HCT116 (cell line): Measurements from ENCODE around the gene CDX1. TPM values are rescaled to one million over a fixed set of nuclear protein-coding genes. Genes with fewer than 3 reads are reported as not detected.

Source experiments
- ATAC-seq: fragments of 200-7000 bp; cut with Tn5 transposase; 2 replicates; pipeline ENCODE4 v1.9.1; 2020; ENCODE audit warnings: mild to moderate bottlenecking, moderate library complexity
- BruUV-seq: library from RNA; stranded (reverse); fragments of 400-500 nt; replicated peaks from 2 replicates; lab custom pipeline; 2021; lab: Mats Ljungman, UMichigan
- CTCF ChIA-PET: fragments of 300-600 bp; sonication (Branson Sonifier 250); formaldehyde crosslinking; loops from one replicate; lab custom pipeline; 2021; ENCODE audit warnings: antibody characterized with exemption; lab: Charles Lee
- POLR2A ChIA-PET: fragments of 300-600, 350-600 bp; sonication (Branson Sonifier 250); formaldehyde crosslinking; loops from one replicate; lab custom pipeline; 2021; ENCODE audit warnings: antibody characterized with exemption; lab: Charles Lee
- RAD21 ChIA-PET, 2 experiments: fragments of 300-600 bp; sonication (Branson Sonifier 250); formaldehyde crosslinking; loops; one replicate each; lab custom pipeline; 2023; ENCODE audit warnings: low total read pairs in 2 of 2; ENCODE audit not compliant: uncharacterized antibody in 2 of 2, unreplicated experiment in 2 of 2, low non-redundant PET in 1 of 2; lab: Charles Lee
- DNase-seq: peaks from one replicate; pipeline ENCODE4 v3.0.0-alpha.2; 2010; ENCODE audit warnings: low read depth, low spot score
- H2AFZ ChIP-seq: fragments of 200-600 bp; shearing (Covaris generic), sonication (generic); 2 replicates; pipeline ENCODE4 v1.6.1; 2017; ENCODE audit warnings: low read depth, mixed run types, mixed read lengths, antibody characterized with exemption, low read length; ENCODE audit not compliant: poor library complexity, severe bottlenecking
- H3K27ac ChIP-seq: 2 replicates; pipeline ENCODE4 v1.5.1; 2012; ENCODE audit warnings: low read depth, low read length
- H3K27me3 ChIP-seq: fragments of 200-600 bp; sonication (generic); 2 replicates; pipeline ENCODE4 v1.6.1; 2016; ENCODE audit warnings: mixed run types, low read length, mixed read lengths; ENCODE audit not compliant: insufficient read depth
- H3K36me3 ChIP-seq, 2 experiments: fragments of 200-500 bp in 1 of 2; fragments of 200-600 bp in 1 of 2; sonication (Bioruptor generic) in 1 of 2; sonication (generic) in 1 of 2; 2 replicates each; pipeline versions ENCODE4 v1.5.1 to v1.6.1; 2014 to 2016; ENCODE audit warnings: low read length in 2 of 2, inconsistent platforms in 1 of 2, mixed read lengths in 1 of 2, mixed run types in 1 of 2; ENCODE audit not compliant: insufficient read depth in 2 of 2, control insufficient read depth in 1 of 2
- H3K4me1 ChIP-seq, 2 experiments: fragments of 200-600 bp in 1 of 2; sonication (generic) in 1 of 2; 2 replicates each; pipeline versions ENCODE4 v1.5.1 to v1.6.1; 2012 to 2017; ENCODE audit warnings: low read length in 2 of 2, inconsistent platforms in 1 of 2, mild to moderate bottlenecking in 1 of 2, mixed read lengths in 1 of 2, mixed run types in 1 of 2, moderate library complexity in 1 of 2; ENCODE audit not compliant: insufficient read depth in 2 of 2, control insufficient read depth in 1 of 2
- H3K4me2 ChIP-seq: fragments of 200-600 bp; sonication (generic); 2 replicates; pipeline ENCODE4 v1.6.1; 2017; ENCODE audit warnings: mixed run types, low read length, mixed read lengths
- H3K4me3 ChIP-seq, 2 experiments: fragments of 200-600 bp in 1 of 2; sonication (generic) in 1 of 2; replicated peaks in 1 of 2; 2 replicates each; pipeline ENCODE4 v1.5.1; 2011 to 2016; ENCODE audit warnings: low read length in 2 of 2, control low read depth in 1 of 2, low read depth in 1 of 2, mild to moderate bottlenecking in 1 of 2, mixed read lengths in 1 of 2, mixed run types in 1 of 2
- H3K79me2 ChIP-seq: fragments of 200-600 bp; sonication (generic); 2 replicates; pipeline ENCODE4 v1.6.1; 2017; ENCODE audit warnings: mild to moderate bottlenecking, mixed run types, low read length, moderate library complexity, mixed read lengths; ENCODE audit not compliant: insufficient read depth
- H3K9ac ChIP-seq: fragments of 200-600 bp; sonication (generic); 2 replicates; pipeline ENCODE4 v1.6.1; 2016; ENCODE audit warnings: low read length, mixed read lengths
- H3K9me2 ChIP-seq: fragments of 200-600 bp; sonication (generic), shearing (Covaris generic); 2 replicates; pipeline ENCODE4 v1.6.1; 2017; ENCODE audit warnings: mixed run types, mild to moderate bottlenecking, moderate library complexity; ENCODE audit not compliant: insufficient read depth
- H3K9me3 ChIP-seq, 2 experiments: fragments of 200-500 bp in 1 of 2; fragments of 200-600 bp in 1 of 2; sonication (Bioruptor generic) in 1 of 2; sonication (generic) in 1 of 2; 2 replicates each; pipeline ENCODE4 v1.6.1; 2014 to 2017; ENCODE audit warnings: low read length in 2 of 2, mixed read lengths in 2 of 2, inconsistent platforms in 1 of 2, low read depth in 1 of 2, mild to moderate bottlenecking in 1 of 2, mixed run types in 1 of 2, moderate library complexity in 1 of 2; ENCODE audit not compliant: control insufficient read depth in 1 of 2, insufficient read depth in 1 of 2
- H4K20me1 ChIP-seq: fragments of 200-600 bp; sonication (generic), shearing (Covaris generic); 2 replicates; pipeline ENCODE4 v1.6.1; 2017; ENCODE audit warnings: mixed run types, mild to moderate bottlenecking, moderate library complexity; ENCODE audit not compliant: insufficient read depth
- CEBPB ChIP-seq: IDR thresholded peaks from 2 replicates; pipeline ENCODE4 v1.6.1; 2012; ENCODE audit warnings: low read depth
- CTCF ChIP-seq, 3 experiments: fragments of 200-600 bp in 1 of 3; sonication (generic) in 1 of 3; IDR thresholded peaks in 2 of 3; conservative IDR thresholded peaks in 1 of 3; 2 replicates each; pipeline ENCODE4 v1.5.1; 2012 to 2017; ENCODE audit warnings: low read depth in 2 of 3, low read length in 2 of 3, antibody characterized with exemption in 1 of 3, borderline replicate concordance in 1 of 3, control low read depth in 1 of 3, mild to moderate bottlenecking in 1 of 3, mixed read lengths in 1 of 3, mixed run types in 1 of 3, moderate library complexity in 1 of 3; ENCODE audit not compliant: insufficient read depth in 1 of 3
- EGR1 ChIP-seq: IDR thresholded peaks from 2 replicates; pipeline ENCODE4 v1.6.1; 2012; ENCODE audit warnings: low read depth
- ELF1 ChIP-seq: IDR thresholded peaks from 2 replicates; pipeline ENCODE4 v1.6.1; 2012; ENCODE audit warnings: low read depth, borderline replicate concordance
- EZH2phosphoT487 ChIP-seq: fragments of 200-600 bp; IDR thresholded peaks from 2 replicates; pipeline ENCODE4 v1.6.1; 2018; ENCODE audit warnings: antibody characterized with exemption, borderline replicate concordance
- FOSL1 ChIP-seq: IDR thresholded peaks from 2 replicates; pipeline ENCODE4 v1.6.1; 2012; ENCODE audit warnings: low read depth
- POLR2A ChIP-seq: IDR thresholded peaks from 2 replicates; pipeline ENCODE4 v1.7.0; 2011; ENCODE audit warnings: borderline replicate concordance; ENCODE audit not compliant: insufficient read depth, insufficient read length; ENCODE audit errors: extremely low read depth
- SIN3A ChIP-seq: IDR thresholded peaks from 2 replicates; pipeline ENCODE4 v1.6.1; 2012; ENCODE audit warnings: low read depth
- SP1 ChIP-seq: IDR thresholded peaks from 2 replicates; pipeline ENCODE4 v1.6.1; 2012; ENCODE audit warnings: low read depth
- SRF ChIP-seq: IDR thresholded peaks from 2 replicates; pipeline ENCODE4 v1.6.1; 2012; ENCODE audit warnings: low read depth
- TCF7L2 ChIP-seq: IDR thresholded peaks from 2 replicates; pipeline ENCODE4 v1.7.0; 2011; ENCODE audit warnings: borderline replicate concordance, inconsistent platforms; ENCODE audit not compliant: insufficient read depth, insufficient read length; ENCODE audit errors: extremely low read depth
- YY1 ChIP-seq: IDR thresholded peaks from 2 replicates; pipeline ENCODE4 v1.6.1; 2011; ENCODE audit warnings: low read length, low read depth, moderate library complexity, mild to moderate bottlenecking; ENCODE audit not compliant: insufficient replicate concordance; ENCODE audit errors: extremely low read depth
- ZFX ChIP-seq: fragments of 450-650 bp; IDR thresholded peaks from 2 replicates; pipeline ENCODE4 v1.6.1; 2017
- intact Hi-C: fragments of 100-400 bp; cut with micrococcal nuclease; formaldehyde crosslinking; loops from 2 replicates; pipeline ENCODE4 v1.10.0; 2022
- total RNA-seq: library from RNA; stranded (reverse); gene quantifications from one replicate; pipeline ENCODE4 v1.2.1, GENCODE V29; 2021; ENCODE audit not compliant: unreplicated experiment
- TF ChIP-seq, protein P1 (sequence below): IDR thresholded peaks from 2 replicates; pipeline ENCODE4 v1.6.1; 2011; ENCODE audit warnings: mild to moderate bottlenecking, low read length, moderate library complexity; ENCODE audit not compliant: insufficient replicate concordance; ENCODE audit errors: extremely low read depth

The CDX1 gene
- total RNA-seq, 1 experiment from 2014 or later: not detected

DNA sequence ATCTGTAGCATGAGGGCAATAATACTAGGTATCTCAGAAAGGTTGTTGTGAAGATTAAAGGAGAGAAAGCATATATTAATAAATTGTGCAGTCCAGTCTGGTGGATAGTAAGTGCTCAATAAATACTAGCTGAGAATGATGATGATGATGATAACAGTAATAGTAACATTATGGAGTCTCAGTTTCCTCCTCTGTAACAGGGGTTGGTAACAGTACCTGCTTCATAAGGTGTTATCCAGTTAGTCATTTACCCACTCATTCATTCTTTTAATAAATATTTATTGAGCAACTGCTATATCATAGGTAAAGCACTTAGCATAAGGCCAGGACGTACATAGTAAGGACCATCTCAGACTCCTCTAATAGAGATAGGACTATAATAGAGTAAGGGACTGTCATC lies 30.9 kb downstream of the CDX1 start (continued):
- TF ChIP-seq, protein P1, sequence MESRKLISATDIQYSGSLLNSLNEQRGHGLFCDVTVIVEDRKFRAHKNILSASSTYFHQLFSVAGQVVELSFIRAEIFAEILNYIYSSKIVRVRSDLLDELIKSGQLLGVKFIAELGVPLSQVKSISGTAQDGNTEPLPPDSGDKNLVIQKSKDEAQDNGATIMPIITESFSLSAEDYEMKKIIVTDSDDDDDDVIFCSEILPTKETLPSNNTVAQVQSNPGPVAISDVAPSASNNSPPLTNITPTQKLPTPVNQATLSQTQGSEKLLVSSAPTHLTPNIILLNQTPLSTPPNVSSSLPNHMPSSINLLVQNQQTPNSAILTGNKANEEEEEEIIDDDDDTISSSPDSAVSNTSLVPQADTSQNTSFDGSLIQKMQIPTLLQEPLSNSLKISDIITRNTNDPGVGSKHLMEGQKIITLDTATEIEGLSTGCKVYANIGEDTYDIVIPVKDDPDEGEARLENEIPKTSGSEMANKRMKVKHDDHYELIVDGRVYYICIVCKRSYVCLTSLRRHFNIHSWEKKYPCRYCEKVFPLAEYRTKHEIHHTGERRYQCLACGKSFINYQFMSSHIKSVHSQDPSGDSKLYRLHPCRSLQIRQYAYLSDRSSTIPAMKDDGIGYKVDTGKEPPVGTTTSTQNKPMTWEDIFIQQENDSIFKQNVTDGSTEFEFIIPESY: no peak
- TF ChIP-seq POLR2A (no peak), FOSL1 (no peak), EGR1 (no peak), TCF7L2 (no peak), ZFX (no peak), ELF1 (no peak), SIN3A (no peak)

DNA sequence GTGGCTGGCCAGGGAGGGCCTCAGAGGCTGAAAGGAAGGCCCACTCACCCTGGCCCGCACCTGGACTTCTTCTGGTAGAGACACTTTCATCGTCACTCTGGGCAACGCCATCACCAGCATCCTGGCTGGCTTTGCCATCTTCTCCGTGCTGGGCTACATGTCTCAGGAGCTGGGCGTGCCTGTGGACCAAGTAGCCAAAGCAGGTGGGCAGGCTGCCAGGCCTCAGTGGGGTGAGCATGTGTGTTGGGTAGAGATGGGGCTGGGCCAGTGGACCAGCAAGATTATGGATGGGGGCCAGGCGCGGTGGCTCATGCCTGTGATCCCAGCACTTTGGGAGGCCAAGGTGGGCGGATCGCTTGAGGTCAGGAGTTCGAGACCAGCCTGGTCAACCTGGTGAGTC lies 35.9 kb downstream of the CDX1 start:
- H3K9ac ChIP-seq: no peak overlapping the region
- no peaks in the 10 kb centered on the region for H4K20me1 ChIP-seq
- H3K9me2 ChIP-seq: no peaks in the 10 kb centered on the region
- POLR2A ChIA-PET: no interaction called here
- no peaks in the 10 kb centered on the region for H3K4me1 ChIP-seq
- ATAC-seq: no peak
- H3K79me2 ChIP-seq: no peaks in the 10 kb centered on the region
- no peak overlapping the region for H3K4me2 ChIP-seq
- H3K27ac ChIP-seq: no peak overlapping the region
- H3K4me3 ChIP-seq: no peak overlapping the region
- no peaks in the 10 kb centered on the region for H3K36me3 ChIP-seq
- RAD21 ChIA-PET: no interaction called here
- TF ChIP-seq EZH2phosphoT487 (no peak), FOSL1 (no peak), SP1 (no peak), YY1 (no peak), TCF7L2 (no peak), SRF (no peak), CEBPB (no peak), CTCF (IDR thresholded peaks at IDR 0.05 in 2 of 3, conservative IDR thresholded peaks at IDR 0.05 in 1 of 3; ENCODE audit: borderline replicate concordance in 1 of 3, insufficient read depth in 1 of 3, low read depth in 2 of 3, low read length in 2 of 3) (no peak)
- no peak overlapping the region for H2AFZ ChIP-seq
- CTCF ChIA-PET: no interaction called here
- H3K27me3 ChIP-seq: peaks cover 2% of the 10 kb centered on the region; the same call in 1 of the 2 replicates
- no peak for DNase-seq
- H3K9me3 ChIP-seq: no peaks in the 10 kb centered on the region
- intact Hi-C loops: no loop called here
- no TSS peak for BruUV-seq
